HL-60 (cell line): ENCODE data around the gene ALDH1B1.

ENCODE experiments used
- DNase-seq, 2 experiments: peaks; one replicate each; pipeline ENCODE4 v3.0.0-alpha.2; 2010 to 2020; ENCODE audit warnings: low read depth in 1 of 2, low spot score in 1 of 2
- H3K27ac ChIP-seq: fragments of 250-450 bp; sonication (Bioruptor Pico); replicated peaks from 2 replicates; pipeline ENCODE4 v1.5.1; 2020; ENCODE audit warnings: mild to moderate bottlenecking, moderate library complexity
- H3K27me3 ChIP-seq: fragments of 250-450 bp; sonication (Bioruptor Pico); 2 replicates; pipeline ENCODE4 v1.5.1; 2021; ENCODE audit warnings: mild to moderate bottlenecking, moderate library complexity; ENCODE audit not compliant: insufficient read depth, poor library complexity, severe bottlenecking
- H3K4me3 ChIP-seq: replicated peaks from 2 replicates; pipeline ENCODE4 v1.5.1; 2011; ENCODE audit warnings: mild to moderate bottlenecking, control low read depth, low read length; ENCODE audit not compliant: insufficient read depth
- CTCF ChIP-seq: IDR thresholded peaks from one replicate; pipeline ENCODE4 v1.5.1; 2011; ENCODE audit warnings: low read length, control low read depth, inconsistent platforms; ENCODE audit not compliant: insufficient read depth
- GABPA ChIP-seq: IDR thresholded peaks from 2 replicates; pipeline ENCODE4 v1.6.1; 2012; ENCODE audit warnings: low read depth
- POLR2AphosphoS5 ChIP-seq: IDR thresholded peaks from 2 replicates; pipeline ENCODE4 v1.6.1; 2012; ENCODE audit warnings: low read depth
- REST ChIP-seq: IDR thresholded peaks from 2 replicates; pipeline ENCODE4 v1.6.1; 2012; ENCODE audit warnings: low read depth; ENCODE audit not compliant: insufficient replicate concordance
- SPI1 ChIP-seq: IDR thresholded peaks from 2 replicates; pipeline ENCODE4 v1.6.1; 2012; ENCODE audit warnings: low read depth, mild to moderate bottlenecking, borderline replicate concordance

ALDH1B1 gene

GRCh38 chr9:38387066-38387465 lies 5.4 kb upstream of the ALDH1B1 start:
- no peak overlapping the region for H3K4me3 ChIP-seq
- no peak for DNase-seq
- H3K27ac ChIP-seq: no peak overlapping the region
- H3K27me3 ChIP-seq: no peaks in the 10 kb centered on the region
- no peak for TF ChIP-seq GABPA
- TF ChIP-seq CTCF: no peak
- TF ChIP-seq REST: no peak
- no peak for TF ChIP-seq POLR2AphosphoS5
- TF ChIP-seq SPI1: no peak

- no peaks in the 10 kb centered on the region for H3K27me3 ChIP-seq
- no peak overlapping the region for H3K27ac ChIP-seq
- no peak for DNase-seq
- TF ChIP-seq POLR2AphosphoS5: no peak
- TF ChIP-seq REST: no peak
- TF ChIP-seq GABPA: no peak
- no peak for TF ChIP-seq SPI1
- TF ChIP-seq CTCF: no peak
- no peak overlapping the region for H3K4me3 ChIP-seq
Observed at GRCh38 chr9:38387751-38388150, 4.8 kb upstream of the ALDH1B1 start.

GRCh38 chr9:38388283-38389223 lies 3.9 kb upstream of the ALDH1B1 start:
- Histone ChIP-seq H3K27me3 (no peaks in the 10 kb centered on the region), H3K4me3 (no peak overlapping the region), H3K27ac (no peak overlapping the region)
- no peak for DNase-seq
- TF ChIP-seq POLR2AphosphoS5 (no peak), REST (no peak), CTCF (no peak), SPI1 (no peak), GABPA (no peak)
